Upper lobe of left lung (tissue), 6 donors: ENCODE results near the gene ALKBH7. TPM values are rescaled to one million over a fixed set of nuclear protein-coding genes. Genes with fewer than 3 reads are reported as not detected.

Experiments
- ATAC-seq, 2 donors: fragments of 200-7000 bp; cut with Tn5 transposase; one replicate each; pipeline ENCODE4 v1.9.1; 2022; ENCODE audit warnings: mild to moderate bottlenecking in 2 of 2, moderate library complexity in 2 of 2; ENCODE audit not compliant: low FRiP score in 2 of 2
- DNase-seq, 2 donors: peaks; one replicate each; pipeline ENCODE4 v3.0.0-alpha.2; 2019 to 2020
- H3K27ac ChIP-seq, 4 donors: fragments of 200-600 bp; sonication (generic); one replicate each; pipeline ENCODE4 v1.5.1; 2016 to 2019
- H3K27me3 ChIP-seq, 4 donors: fragments of 200-600 bp; sonication (generic); one replicate each; pipeline ENCODE4 v1.5.1; 2017 to 2019
- H3K36me3 ChIP-seq, 4 donors: fragments of 200-600 bp; sonication (generic); one replicate each; pipeline ENCODE4 v1.5.1; 2016 to 2019
- H3K4me1 ChIP-seq, 4 donors: fragments of 200-600 bp; sonication (generic); one replicate each; pipeline ENCODE4 v1.5.1; 2018 to 2019
- H3K4me3 ChIP-seq, 4 donors: fragments of 200-600 bp; sonication (generic); one replicate each; pipeline ENCODE4 v1.5.1; 2017 to 2019; ENCODE audit warnings: mild to moderate bottlenecking in 2 of 4, moderate library complexity in 1 of 4
- H3K9me3 ChIP-seq, 4 donors: fragments of 200-600 bp; sonication (generic); one replicate each; pipeline ENCODE4 v1.5.1; 2018 to 2019
- EP300 ChIP-seq, 4 donors: sonication (generic); formaldehyde crosslinking; IDR thresholded peaks; one replicate each; pipeline ENCODE4 v1.5.1; 2017; ENCODE audit warnings: antibody characterized with exemption in 4 of 4, control low read depth in 2 of 4
- POLR2A ChIP-seq, 4 donors: fragments of 450-650 bp; IDR thresholded peaks; one replicate each; pipeline ENCODE4 v1.5.1; 2016 to 2017; ENCODE audit warnings: antibody characterized with exemption in 4 of 4, mild to moderate bottlenecking in 2 of 4
- POLR2AphosphoS5 ChIP-seq, 2 donors: sonication (generic); formaldehyde crosslinking; IDR thresholded peaks; one replicate each; pipeline ENCODE4 v1.5.1; 2017; ENCODE audit warnings: antibody characterized with exemption in 2 of 2
- WGBS, 2 donors: methylation state at CpG; one replicate each; pipeline ENCODE4 v1.1.5; 2017 to 2018; 5-methylcytosine and 5-hydroxymethylcytosine counted together
- total RNA-seq, 6 donors: library from RNA; depleted of rRNA in 4 of 6; stranded (reverse); fragments of >200 nt in 4 of 6; gene quantifications; one replicate each; pipeline versions ENCODE4 v1.1.0 to v1.2.1, GENCODE V29; 2016 to 2021
- TF ChIP-seq, protein P1 (sequence below), 6 experiments: fragments of 450-650 bp in 4 of 6; fragments of 200-600 bp in 2 of 6; sonication (generic) in 2 of 6; IDR thresholded peaks; one replicate each; pipeline ENCODE4 v1.5.1; 2016 to 2019; ENCODE audit warnings: antibody characterized with exemption in 6 of 6
- donor health status: DM: no; HTN: no; CAD: no; lungs with moderate emphysema.
- donor health status: DM: no; HTN: yes; CAD: no; lungs with severe emphysema.

ALKBH7 gene
- total RNA-seq, 6 donors from 2014 or later: 58.5 to 105 (median 77.0) TPM

DNA sequence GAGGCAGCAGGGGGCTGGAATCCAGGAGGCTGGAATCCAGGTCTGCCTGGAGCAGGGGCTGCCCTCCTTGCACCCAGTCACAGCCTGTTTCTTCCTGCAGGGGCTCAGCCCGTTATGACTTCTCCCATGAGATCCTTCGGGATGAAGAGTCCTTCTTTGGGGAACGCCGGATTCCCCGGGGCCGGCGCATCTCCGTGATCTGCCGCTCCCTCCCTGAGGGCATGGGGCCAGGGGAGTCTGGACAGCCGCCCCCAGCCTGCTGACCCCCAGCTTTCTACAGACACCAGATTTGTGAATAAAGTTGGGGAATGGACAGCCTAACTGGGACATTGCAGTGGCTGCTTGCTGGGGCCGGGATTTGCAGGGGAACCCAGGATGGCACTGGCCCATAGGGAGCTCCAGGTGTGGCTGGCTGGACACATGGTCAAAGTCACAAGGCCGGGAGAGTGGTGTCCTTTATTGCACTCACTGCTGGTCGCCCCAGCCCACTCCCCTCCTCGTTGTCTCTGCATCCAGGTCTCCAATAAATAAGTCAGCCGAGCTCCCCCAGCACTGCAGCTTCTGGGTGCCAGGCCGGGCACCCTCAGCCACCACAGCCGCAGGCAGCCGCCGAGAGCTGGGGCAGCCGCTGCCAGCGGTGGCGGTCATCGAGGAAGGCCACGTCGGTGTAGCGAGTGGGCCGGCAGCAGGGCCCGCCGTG lies 2.3 kb downstream of the ALKBH7 start:
- no peak for ATAC-seq
- TF ChIP-seq POLR2A (IDR thresholded peaks at IDR 0.05) (no peak), EP300 (IDR thresholded peaks at IDR 0.05) (no peak)
- Histone ChIP-seq H3K36me3 (peaks cover 5 to 32% (median 22%) of the 10 kb centered on the region in 4 donors), H3K27ac (no peak overlapping the region), H3K4me3 (no peak overlapping the region), H3K4me1 (peaks cover 9 to 27% (median 12%) of the 10 kb centered on the region in 4 donors), H3K9me3 (no peaks in the 10 kb centered on the region), H3K27me3 (no peaks in the 10 kb centered on the region)
- WGBS, 2 donors: 89 to 90% methylated on average over 21 to 22 of the region's 29 CpGs
- DNase-seq: peak in 1 of 2 donors; percentile 78

DNA sequence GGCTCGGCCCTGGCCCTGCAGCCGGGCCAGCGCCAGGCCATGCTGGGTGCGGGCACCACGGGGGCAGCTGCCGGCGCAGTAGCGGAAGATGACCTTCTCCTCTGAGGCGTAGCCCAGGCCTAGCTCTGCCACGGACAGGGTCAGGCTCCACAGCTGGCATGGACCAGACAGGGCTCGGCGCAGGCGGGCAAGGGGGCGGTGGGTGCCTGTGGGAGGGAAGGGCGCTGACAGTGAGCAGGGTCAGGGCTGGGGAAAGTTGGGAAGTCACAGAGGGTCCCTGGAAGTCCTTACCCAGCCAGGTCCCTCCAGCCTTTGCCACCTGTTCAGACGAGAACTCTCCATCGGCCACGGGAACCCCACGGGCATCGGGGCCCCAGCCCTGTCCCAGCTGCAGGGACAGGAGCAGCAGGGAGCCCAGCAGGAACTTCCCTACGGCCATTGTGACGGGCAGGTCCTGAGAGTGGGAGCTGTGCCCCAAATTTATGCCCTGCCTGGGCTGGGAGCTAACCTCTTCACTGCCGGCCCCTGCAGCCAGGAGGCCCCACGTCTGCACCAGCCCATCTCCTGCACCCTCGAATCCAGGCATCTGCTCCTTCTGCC lies 2.9 kb downstream of the ALKBH7 start, which contains the start of gene PSPN:
Gene PSPN (minus strand): TSS at position 523 of the 600 bp plus-strand sequence. CDS start 84 bp downstream, at position 439.
- WGBS, 2 donors: 78 to 90% methylated on average over 8 to 25 of the region's 25 CpGs
- H3K4me3 ChIP-seq: no peak within 1 kb of the TSS
- TF ChIP-seq POLR2AphosphoS5 (IDR thresholded peaks at IDR 0.05) (no peak), POLR2A (IDR thresholded peaks at IDR 0.05) (no peak), EP300 (IDR thresholded peaks at IDR 0.05) (no peak)
- TF ChIP-seq, protein P1, sequence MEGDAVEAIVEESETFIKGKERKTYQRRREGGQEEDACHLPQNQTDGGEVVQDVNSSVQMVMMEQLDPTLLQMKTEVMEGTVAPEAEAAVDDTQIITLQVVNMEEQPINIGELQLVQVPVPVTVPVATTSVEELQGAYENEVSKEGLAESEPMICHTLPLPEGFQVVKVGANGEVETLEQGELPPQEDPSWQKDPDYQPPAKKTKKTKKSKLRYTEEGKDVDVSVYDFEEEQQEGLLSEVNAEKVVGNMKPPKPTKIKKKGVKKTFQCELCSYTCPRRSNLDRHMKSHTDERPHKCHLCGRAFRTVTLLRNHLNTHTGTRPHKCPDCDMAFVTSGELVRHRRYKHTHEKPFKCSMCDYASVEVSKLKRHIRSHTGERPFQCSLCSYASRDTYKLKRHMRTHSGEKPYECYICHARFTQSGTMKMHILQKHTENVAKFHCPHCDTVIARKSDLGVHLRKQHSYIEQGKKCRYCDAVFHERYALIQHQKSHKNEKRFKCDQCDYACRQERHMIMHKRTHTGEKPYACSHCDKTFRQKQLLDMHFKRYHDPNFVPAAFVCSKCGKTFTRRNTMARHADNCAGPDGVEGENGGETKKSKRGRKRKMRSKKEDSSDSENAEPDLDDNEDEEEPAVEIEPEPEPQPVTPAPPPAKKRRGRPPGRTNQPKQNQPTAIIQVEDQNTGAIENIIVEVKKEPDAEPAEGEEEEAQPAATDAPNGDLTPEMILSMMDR (IDR thresholded peaks at IDR 0.05): no peak
- peaks cover 12 to 39% (median 29%) of the 10 kb centered on the region in 4 donors for H3K36me3 ChIP-seq
- H3K27ac ChIP-seq: peak within 1 kb of the TSS in 1 of 4 donors; percentile 5
- no peak for ATAC-seq
- peaks cover 9 to 27% (median 12%) of the 10 kb centered on the region in 4 donors for H3K4me1 ChIP-seq
- H3K9me3 ChIP-seq: no peaks in the 10 kb centered on the region
- H3K27me3 ChIP-seq: no peaks in the 10 kb centered on the region
- peak in 1 of 2 donors; percentile 83 for DNase-seq

DNA sequence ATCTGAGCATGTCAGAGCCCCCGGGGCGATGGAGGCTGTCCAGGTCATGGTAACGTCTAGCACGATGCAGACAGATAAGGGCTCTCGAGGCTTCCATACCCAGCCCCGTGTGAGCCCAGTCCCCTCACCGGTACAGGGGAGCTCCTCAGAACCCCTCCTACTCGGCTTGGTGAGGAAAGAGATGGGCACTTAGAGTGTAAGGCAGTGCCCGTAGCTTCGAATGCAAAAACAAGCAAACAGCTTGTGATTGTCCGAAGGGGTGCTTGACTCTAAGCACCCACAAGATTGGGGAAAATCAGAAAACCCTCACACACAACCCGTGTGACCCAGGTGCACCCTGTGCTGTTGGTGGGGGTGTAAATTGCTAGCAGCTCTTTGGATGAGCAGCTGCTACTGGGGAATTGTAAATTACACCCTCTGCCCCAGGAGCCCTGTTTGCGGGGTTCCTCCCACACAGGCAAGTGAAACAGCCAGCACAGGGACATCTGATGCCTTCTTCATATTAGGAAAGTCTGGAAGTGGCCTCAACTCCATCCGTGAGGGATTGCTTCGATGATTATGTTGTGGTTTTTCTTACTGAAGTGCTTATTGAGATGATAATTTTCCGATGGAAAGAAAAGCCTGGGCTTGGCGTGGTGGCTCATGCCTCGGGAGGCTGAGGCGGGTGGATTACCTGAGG lies 4.1 kb downstream of the ALKBH7 start:
- H3K36me3 ChIP-seq: peaks cover 23 to 50% (median 40%) of the 10 kb centered on the region in 4 donors
- H3K9me3 ChIP-seq: no peaks in the 10 kb centered on the region
- H3K27me3 ChIP-seq: no peaks in the 10 kb centered on the region
- H3K4me1 ChIP-seq: peaks cover 9 to 27% (median 12%) of the 10 kb centered on the region in 4 donors
- H3K27ac ChIP-seq: no peak overlapping the region
- WGBS, 2 donors: 81% methylated on average over 17 to 19 of the region's 19 CpGs
- no peak overlapping the region for H3K4me3 ChIP-seq
- ATAC-seq: no peak
- no peak for TF ChIP-seq POLR2AphosphoS5 (IDR thresholded peaks at IDR 0.05)
- TF ChIP-seq, protein P1 (IDR thresholded peaks at IDR 0.05): no peak
- TF ChIP-seq POLR2A (IDR thresholded peaks at IDR 0.05): no peak
- no peak for TF ChIP-seq EP300 (IDR thresholded peaks at IDR 0.05)
- DNase-seq: no peak

DNA sequence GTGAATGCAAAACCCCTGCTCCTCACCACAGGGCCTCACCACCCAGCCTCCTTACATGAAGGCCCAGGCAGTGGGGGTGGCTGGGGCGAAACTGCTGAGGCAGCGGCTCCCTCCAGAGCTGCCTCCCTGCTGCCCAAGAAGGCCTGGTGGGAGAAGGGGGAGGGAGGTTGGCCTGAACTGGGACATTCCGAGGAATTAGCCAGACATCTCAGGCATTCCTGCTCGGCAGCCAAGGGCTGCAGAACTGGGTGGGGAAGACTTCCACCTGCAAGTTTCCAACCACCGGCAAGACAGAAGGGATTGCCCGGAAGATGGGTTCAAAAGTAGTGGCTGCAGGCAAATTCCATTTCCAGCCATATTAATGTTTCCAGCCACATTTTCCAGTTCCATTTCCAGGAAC lies 5.4 kb downstream of the ALKBH7 start:
- H3K36me3 ChIP-seq: peaks cover 34 to 64% (median 53%) of the 10 kb centered on the region in 4 donors
- no peak for TF ChIP-seq POLR2AphosphoS5 (IDR thresholded peaks at IDR 0.05)
- no peak for TF ChIP-seq EP300 (IDR thresholded peaks at IDR 0.05)
- TF ChIP-seq POLR2A (IDR thresholded peaks at IDR 0.05): no peak
- TF ChIP-seq, protein P1 (IDR thresholded peaks at IDR 0.05): no peak
- WGBS, 2 donors: 72 to 73% methylated on average over 5 to 6 of the region's 6 CpGs
- no peaks in the 10 kb centered on the region for H3K27me3 ChIP-seq
- H3K4me1 ChIP-seq: peaks cover 5 to 20% (median 7%) of the 10 kb centered on the region in 4 donors
- no peak overlapping the region for H3K4me3 ChIP-seq
- no peaks in the 10 kb centered on the region for H3K9me3 ChIP-seq
- DNase-seq: no peak
- no peak overlapping the region for H3K27ac ChIP-seq
- no peak for ATAC-seq

DNA sequence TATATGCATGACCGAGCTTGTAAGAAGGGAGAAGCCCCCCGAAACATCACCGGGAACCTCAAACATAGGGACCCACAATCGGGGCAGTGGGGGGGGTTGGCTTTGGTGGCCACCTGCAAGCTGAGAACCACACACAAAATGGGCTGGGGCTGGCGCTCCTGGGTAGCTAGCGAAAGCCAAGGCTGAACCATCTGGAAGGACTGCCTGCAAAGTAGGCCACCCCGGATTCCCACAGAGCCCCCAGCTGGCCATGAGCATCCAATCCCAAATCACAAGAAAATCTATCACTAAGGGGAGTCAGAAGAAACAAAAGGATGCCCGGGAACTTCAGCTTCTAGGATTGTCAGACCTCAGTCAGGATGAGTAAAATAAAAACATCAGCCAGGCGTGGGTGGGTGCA lies 5.9 kb downstream of the ALKBH7 start:
- ATAC-seq (no peak), DNase-seq (no peak)
- H3K27me3 ChIP-seq: no peaks in the 10 kb centered on the region
- TF ChIP-seq POLR2A (IDR thresholded peaks at IDR 0.05) (no peak), POLR2AphosphoS5 (IDR thresholded peaks at IDR 0.05) (no peak), EP300 (IDR thresholded peaks at IDR 0.05) (no peak)
- TF ChIP-seq, protein P1 (IDR thresholded peaks at IDR 0.05): no peak
- WGBS, 2 donors: 88 to 95% methylated on average over 9 of the region's 9 CpGs
- no peak overlapping the region for H3K4me3 ChIP-seq
- no peaks in the 10 kb centered on the region for H3K9me3 ChIP-seq
- H3K4me1 ChIP-seq: peaks cover 5 to 18% (median 7%) of the 10 kb centered on the region in 4 donors
- peaks cover 38 to 68% (median 57%) of the 10 kb centered on the region in 4 donors for H3K36me3 ChIP-seq
- H3K27ac ChIP-seq: no peak overlapping the region
